Natural killer cell (primary cell): ENCODE measurements around the gene MPZL3. TPM values are rescaled to one million over a fixed set of nuclear protein-coding genes. Genes with fewer than 3 reads are reported as not detected.
A peak's percentile ranks its signal among the peaks of the same experiment; 100 is the strongest.

ENCODE experiments used
- ATAC-seq, 3 donors: fragments of 150-1000 bp in 2 of 3; fragments of 200-7000 bp in 1 of 3; cut with Tn5 transposase; 1 replicate in 1 of 3; 2 replicates in 2 of 3; pipeline ENCODE4 v1.10.0; 2021; ENCODE audit warnings: mild to moderate bottlenecking in 2 of 3, moderate library complexity in 2 of 3
- DNase-seq, 2 donors: peaks; one replicate each; pipeline versions ENCODE4 v3.0.0 to v3.0.0-alpha.2; 2013 to 2021; ENCODE audit warnings: mixed read lengths in 1 of 2
- H3K27ac ChIP-seq: one replicate; pipeline ENCODE4 v1.5.1; 2013; ENCODE audit warnings: mild to moderate bottlenecking, low read length
- H3K27me3 ChIP-seq: one replicate; pipeline ENCODE4 v1.6.1; 2013; ENCODE audit warnings: low read length; ENCODE audit not compliant: control insufficient read depth, insufficient read depth
- H3K36me3 ChIP-seq: one replicate; pipeline ENCODE4 v1.6.1; 2013; ENCODE audit warnings: low read length; ENCODE audit not compliant: control insufficient read depth, insufficient read depth
- H3K4me1 ChIP-seq: one replicate; pipeline ENCODE4 v1.6.1; 2013; ENCODE audit warnings: low read length; ENCODE audit not compliant: control insufficient read depth, insufficient read depth
- H3K4me3 ChIP-seq: one replicate; pipeline ENCODE4 v1.5.1; 2013; ENCODE audit warnings: low read length
- H3K9me3 ChIP-seq: one replicate; pipeline ENCODE4 v1.6.1; 2013; ENCODE audit warnings: low read length; ENCODE audit not compliant: control insufficient read depth, insufficient read depth
- H3K27ac Mint-ChIP-seq, 2 donors: one replicate each; pipeline ENCODE4 v1.8.0; 2022; ENCODE audit warnings: mild to moderate bottlenecking in 2 of 2, mixed read lengths in 2 of 2, moderate library complexity in 1 of 2
- H3K27me3 Mint-ChIP-seq, 2 donors: one replicate each; pipeline ENCODE4 v1.8.0; 2022; ENCODE audit warnings: low read depth in 2 of 2, mixed read lengths in 2 of 2
- H3K36me3 Mint-ChIP-seq: one replicate; pipeline ENCODE4 v1.8.0; 2022; ENCODE audit warnings: mixed read lengths
- H3K4me1 Mint-ChIP-seq, 2 donors: one replicate each; pipeline ENCODE4 v1.8.0; 2022; ENCODE audit warnings: mixed read lengths in 2 of 2
- H3K4me3 Mint-ChIP-seq: one replicate; pipeline ENCODE4 v1.8.0; 2022; ENCODE audit warnings: mild to moderate bottlenecking, moderate library complexity, mixed read lengths
- H3K9me3 Mint-ChIP-seq, 2 donors: one replicate each; pipeline ENCODE4 v1.8.0; 2022; ENCODE audit warnings: mixed read lengths in 2 of 2
- WGBS: methylation state at CpG from one replicate; pipeline ENCODE4 v1.1.7; 2013; ENCODE audit warnings: missing lambda C conversion rate; ENCODE audit not compliant: insufficient coverage; 5-methylcytosine and 5-hydroxymethylcytosine counted together
- intact Hi-C: fragments of 100-400 bp; cut with micrococcal nuclease; formaldehyde crosslinking; loops from one replicate; pipeline ENCODE4 v1.14.2; 2022
- total RNA-seq, 4 donors: library from RNA; stranded (reverse); fragments of 120-200 nt in 1 of 4; gene quantifications; one replicate each; pipeline versions ENCODE4 v1.2.3 to v1.2.4, GENCODE V29; 2013 to 2022
- TF ChIP-seq, protein P1 (sequence below): fragments of 200-600 bp; IDR thresholded peaks from one replicate; pipeline ENCODE4 v1.8.0; 2022; ENCODE audit warnings: antibody characterized with exemption

MPZL3 gene
- total RNA-seq, 3 donors from 2014 or later (not counting 1 experiment from before 2014, with no cell fraction given): 6.3 to 7.5 (median 6.7) TPM

DNA sequence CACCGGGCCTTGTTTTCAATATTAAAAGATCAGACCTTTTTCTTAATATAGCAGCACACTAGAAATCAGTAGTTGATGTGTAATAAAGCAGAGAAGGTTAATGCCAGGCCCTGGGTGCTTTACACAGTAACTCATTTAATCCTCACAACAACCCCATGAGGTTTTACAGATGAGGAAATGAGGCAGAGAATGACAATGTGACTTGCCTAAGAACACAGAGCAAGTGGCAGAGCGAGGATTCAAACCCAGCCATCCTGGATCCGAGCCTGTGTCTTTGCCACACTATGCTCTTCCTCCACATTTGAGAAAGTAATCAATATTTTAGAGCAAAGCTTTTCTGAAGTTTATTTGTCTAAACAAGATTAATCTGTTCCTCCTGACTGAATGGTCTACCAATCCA is 34.6 kb downstream of the MPZL3 start:
- H3K4me1 Mint-ChIP-seq: peaks cover 7 to 48% of the 10 kb centered on the region in 2 donors
- H3K27ac Mint-ChIP-seq: no peak overlapping the region
- TF ChIP-seq, protein P1, sequence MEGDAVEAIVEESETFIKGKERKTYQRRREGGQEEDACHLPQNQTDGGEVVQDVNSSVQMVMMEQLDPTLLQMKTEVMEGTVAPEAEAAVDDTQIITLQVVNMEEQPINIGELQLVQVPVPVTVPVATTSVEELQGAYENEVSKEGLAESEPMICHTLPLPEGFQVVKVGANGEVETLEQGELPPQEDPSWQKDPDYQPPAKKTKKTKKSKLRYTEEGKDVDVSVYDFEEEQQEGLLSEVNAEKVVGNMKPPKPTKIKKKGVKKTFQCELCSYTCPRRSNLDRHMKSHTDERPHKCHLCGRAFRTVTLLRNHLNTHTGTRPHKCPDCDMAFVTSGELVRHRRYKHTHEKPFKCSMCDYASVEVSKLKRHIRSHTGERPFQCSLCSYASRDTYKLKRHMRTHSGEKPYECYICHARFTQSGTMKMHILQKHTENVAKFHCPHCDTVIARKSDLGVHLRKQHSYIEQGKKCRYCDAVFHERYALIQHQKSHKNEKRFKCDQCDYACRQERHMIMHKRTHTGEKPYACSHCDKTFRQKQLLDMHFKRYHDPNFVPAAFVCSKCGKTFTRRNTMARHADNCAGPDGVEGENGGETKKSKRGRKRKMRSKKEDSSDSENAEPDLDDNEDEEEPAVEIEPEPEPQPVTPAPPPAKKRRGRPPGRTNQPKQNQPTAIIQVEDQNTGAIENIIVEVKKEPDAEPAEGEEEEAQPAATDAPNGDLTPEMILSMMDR: no peak
- no peaks in the 10 kb centered on the region for H3K27me3 ChIP-seq
- DNase-seq (peak in 1 of 2 donors; percentile 50), ATAC-seq (no peak)
- H3K9me3 ChIP-seq: no peaks in the 10 kb centered on the region
- H3K4me3 ChIP-seq: no peak overlapping the region
- H3K27me3 Mint-ChIP-seq: peaks cover 13 to 63% of the 10 kb centered on the region in 2 donors
- 87% methylated on average over 2 of the region's 3 CpGs for WGBS
- intact Hi-C loops: no loop called here
- H3K4me1 ChIP-seq: peaks cover 39% of the 10 kb centered on the region
- H3K27ac ChIP-seq: no peak overlapping the region
- H3K36me3 ChIP-seq: no peaks in the 10 kb centered on the region
- H3K36me3 Mint-ChIP-seq: no peaks in the 10 kb centered on the region
- H3K4me3 Mint-ChIP-seq: no peak overlapping the region
- H3K9me3 Mint-ChIP-seq: no peaks in the 10 kb centered on the region

DNA sequence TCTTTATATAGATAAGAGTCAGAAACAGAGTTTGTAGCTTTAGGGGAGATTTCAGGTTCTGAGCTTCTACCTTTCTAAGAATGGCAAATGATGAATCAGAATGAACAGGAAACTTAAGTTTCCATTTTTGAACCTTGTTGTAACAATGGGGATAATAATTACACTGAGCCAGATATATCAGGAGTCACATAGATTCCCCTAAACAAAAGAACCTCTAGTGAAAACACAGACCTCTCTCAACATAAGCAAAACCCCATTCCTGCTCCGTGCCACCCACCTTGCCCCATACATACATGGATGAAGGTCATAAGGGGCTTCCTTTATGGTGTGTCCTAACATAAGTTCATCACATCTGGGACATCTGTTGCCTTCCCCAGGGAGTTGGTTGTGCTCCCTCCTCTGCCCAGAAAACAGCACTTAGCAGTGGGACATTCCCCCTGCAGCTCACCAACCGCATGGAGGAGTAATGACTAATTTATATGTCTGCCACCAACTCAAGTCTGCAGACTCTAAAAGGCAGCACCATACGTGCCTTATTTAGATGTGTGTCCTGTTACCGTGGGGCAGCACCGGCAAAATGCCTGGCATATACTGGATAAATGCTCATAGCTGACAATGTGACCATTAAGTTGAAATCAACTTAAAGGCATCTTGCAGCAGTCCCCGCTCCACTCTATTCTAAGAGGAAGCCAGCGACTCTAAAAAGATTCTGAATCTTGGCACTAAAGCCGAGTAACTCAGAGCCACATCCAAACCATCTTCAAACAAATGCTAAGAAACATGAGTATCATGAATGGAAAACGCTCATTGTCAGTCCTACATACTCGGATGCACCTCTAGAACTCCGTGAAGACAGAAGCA is 35.3 kb downstream of the MPZL3 start:
- WGBS: 64% methylated on average over 11 of the region's 11 CpGs
- Histone ChIP-seq H3K27me3 (no peaks in the 10 kb centered on the region), H3K9me3 (no peaks in the 10 kb centered on the region), H3K27ac (peak overlapping the region; percentile 19), H3K4me3 (no peak overlapping the region), H3K36me3 (no peaks in the 10 kb centered on the region), H3K4me1 (peaks cover 35% of the 10 kb centered on the region)
- DNase-seq (peak in 1 of 2 donors; percentile 73), ATAC-seq (peak in 1 of 3 donors; percentile 49)
- TF ChIP-seq, protein P1: no peak
- Mint-ChIP-seq H3K27ac (peak overlapping the region in 1 of 2 donors; percentile 7), H3K9me3 (no peaks in the 10 kb centered on the region), H3K4me3 (no peak overlapping the region), H3K27me3 (peaks cover 14 to 65% of the 10 kb centered on the region in 2 donors), H3K36me3 (no peaks in the 10 kb centered on the region), H3K4me1 (peaks cover 7 to 48% of the 10 kb centered on the region in 2 donors)
- intact Hi-C loops: no loop called here

DNA sequence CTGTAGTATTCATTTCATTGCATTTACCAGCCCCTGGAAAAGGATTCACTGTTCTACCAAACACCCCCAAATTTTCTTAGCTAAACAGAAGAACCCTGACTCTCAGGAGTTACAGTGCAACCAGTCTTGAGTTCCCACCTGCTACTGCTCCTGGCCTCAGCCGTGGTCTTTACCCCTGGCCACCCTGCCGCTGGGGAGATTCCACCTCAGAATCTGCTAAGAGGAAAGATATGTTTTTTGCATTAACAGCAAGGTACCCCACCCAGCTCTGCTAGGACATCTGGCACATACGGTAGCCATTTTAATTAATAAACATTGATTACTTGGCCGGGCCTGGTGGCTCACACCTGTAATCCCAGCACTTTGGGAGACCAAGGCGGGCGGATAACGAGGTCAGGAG is 36.4 kb downstream of the MPZL3 start:
- 58% methylated on average over 4 of the region's 7 CpGs for WGBS
- TF ChIP-seq, protein P1: no peak
- no peak overlapping the region for H3K4me3 ChIP-seq
- no peaks in the 10 kb centered on the region for H3K27me3 ChIP-seq
- no peak overlapping the region for H3K4me3 Mint-ChIP-seq
- no peaks in the 10 kb centered on the region for H3K36me3 ChIP-seq
- no peaks in the 10 kb centered on the region for H3K36me3 Mint-ChIP-seq
- peaks cover 16 to 67% of the 10 kb centered on the region in 2 donors for H3K27me3 Mint-ChIP-seq
- no peaks in the 10 kb centered on the region for H3K9me3 Mint-ChIP-seq
- peak overlapping the region in 1 of 2 donors; percentile 7 for H3K27ac Mint-ChIP-seq
- peaks cover 32% of the 10 kb centered on the region for H3K4me1 ChIP-seq
- H3K9me3 ChIP-seq: no peaks in the 10 kb centered on the region
- DNase-seq (no peak), ATAC-seq (no peak)
- peak overlapping the region; percentile 33 for H3K27ac ChIP-seq
- intact Hi-C loops: no loop called here
- peaks cover 7 to 48% of the 10 kb centered on the region in 2 donors for H3K4me1 Mint-ChIP-seq
